GM03348 (cell line): ENCODE measurements around the gene KIF4B.
"Not testable (repeated sequence)": the region's sequence is repeated elsewhere in the genome, so short reads cannot be mapped to it uniquely, and the experiment has no call there.

Experiments used
- DNase-seq: peaks from one replicate; pipeline ENCODE4 v3.0.0; 2012; ENCODE audit warnings: low spot score

Gene KIF4B

DNA sequence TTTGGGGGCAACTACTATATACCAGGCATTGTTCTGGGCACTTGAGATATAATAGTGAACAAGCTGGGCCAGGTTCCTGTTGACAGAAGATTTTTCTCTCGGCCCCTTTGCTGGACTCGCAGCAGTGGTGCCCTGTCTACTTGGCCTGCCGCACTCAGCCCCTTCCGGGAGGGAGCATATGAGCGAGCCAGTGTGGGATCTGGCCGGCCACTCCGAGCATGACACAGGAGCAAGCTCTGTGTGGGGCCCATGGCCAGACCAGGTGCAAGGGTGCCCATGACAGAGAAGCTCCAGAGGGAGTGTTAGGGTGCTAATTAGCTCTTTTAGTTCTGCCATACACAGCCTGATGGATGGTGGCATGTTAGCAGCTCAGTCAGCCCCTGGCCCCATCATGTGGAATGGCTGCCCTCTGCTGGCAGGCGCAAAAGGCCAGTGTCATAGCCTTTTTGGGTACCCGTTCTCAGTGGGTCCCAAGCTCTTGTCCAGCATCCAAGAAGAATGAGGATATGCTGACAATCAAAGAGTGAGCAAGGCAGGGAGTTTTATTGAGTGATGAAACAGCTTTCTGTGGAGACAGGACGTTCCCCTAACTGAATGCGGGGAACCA lies 9.3 kb upstream of the KIF4B start:
- DNase-seq: peak; percentile 11

DNA sequence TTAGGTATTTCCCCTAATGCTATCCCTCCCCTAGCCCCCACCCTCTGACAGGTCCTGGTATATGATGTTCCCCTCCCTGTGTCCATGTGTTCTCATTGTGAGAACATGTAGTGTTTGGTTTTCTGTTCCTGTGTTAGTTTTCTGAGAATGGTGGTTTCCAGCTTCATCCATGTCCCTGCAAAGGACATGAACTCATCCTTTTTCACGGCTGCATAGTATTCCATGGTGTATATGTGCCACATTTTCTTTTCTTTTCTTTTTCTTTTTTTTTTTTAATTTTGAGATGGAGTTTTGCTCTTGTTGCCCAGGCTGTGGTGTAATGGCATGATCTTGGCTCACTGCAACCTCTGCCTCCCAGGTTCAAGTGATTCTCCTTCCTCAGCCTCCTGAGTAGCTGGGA lies 7.3 kb upstream of the KIF4B start:
- not testable (repeated sequence) for DNase-seq

DNA sequence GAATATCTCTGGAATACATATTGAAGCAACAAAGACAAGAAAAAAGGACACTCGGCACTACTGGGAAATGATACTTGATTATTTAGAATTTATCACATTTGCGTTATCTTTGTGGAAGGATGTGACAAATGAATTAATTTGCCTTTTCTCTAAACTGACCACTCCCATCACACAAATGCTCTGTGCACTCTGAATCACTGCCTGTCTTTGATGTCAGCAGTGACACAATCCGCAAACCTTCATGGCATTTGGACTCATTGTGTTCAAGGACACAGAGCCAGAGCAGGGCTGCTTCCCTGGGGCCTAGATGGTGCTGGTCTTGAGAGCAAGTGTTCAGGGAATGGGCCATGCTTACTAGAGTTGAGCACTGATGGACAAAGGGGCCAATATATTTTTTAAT lies 4.9 kb upstream of the KIF4B start:
- no peak for DNase-seq

DNA sequence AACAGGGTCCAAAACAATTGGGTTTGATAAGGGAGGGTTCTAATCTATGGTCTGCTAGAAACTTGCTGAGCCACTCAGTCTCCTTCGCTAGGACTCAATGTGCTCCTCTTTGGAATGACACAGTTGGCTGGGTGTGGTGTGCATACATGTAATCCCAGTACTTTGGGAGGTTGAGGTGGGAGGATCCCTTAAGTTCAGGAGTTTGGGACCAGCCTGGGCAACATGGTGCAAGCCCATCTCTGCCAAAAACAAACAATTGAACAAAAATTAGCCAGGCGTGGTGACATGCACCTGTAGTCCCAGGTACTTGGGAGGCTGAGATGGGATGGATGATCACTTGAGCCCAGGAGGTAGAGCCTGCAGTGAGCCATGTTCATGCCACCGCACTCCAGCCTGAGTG lies 2.7 kb upstream of the KIF4B start:
- no peak for DNase-seq

DNA sequence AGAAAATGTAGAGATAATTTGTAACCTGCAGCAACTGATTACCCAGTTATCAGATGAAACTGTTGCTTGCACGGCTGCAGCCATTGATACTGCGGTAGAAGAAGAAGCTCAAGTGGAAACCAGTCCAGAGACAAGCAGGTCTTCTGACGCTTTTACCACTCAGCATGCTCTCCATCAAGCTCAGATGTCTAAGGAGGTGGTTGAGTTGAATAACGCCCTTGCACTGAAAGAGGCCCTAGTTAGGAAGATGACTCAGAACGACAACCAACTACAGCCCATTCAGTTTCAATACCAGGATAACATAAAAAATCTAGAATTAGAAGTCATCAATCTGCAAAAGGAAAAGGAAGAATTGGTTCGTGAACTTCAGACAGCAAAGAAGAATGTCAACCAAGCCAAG lies 1.7 kb downstream of the KIF4B start:
- no peak for DNase-seq

DNA sequence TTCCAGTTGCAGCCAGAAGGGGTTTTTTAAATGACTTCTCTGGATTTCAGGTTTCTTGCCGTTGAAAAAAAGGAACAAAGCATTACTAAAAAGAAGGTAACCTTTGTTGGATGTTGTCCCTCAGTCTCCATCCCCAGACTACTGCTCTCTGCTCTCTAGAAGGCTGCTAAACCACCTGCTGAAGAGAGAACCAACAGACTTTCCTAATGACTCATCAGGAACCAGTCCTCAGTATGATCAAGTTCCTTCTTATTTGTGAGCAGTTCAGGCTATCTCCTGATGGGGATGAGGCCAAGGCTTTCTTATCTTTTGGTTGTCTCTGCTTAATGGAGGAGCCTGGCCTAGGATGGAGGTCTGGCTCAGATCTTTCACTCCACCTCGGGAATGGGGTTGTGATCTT lies 4.1 kb downstream of the KIF4B start:
- no peak for DNase-seq

DNA sequence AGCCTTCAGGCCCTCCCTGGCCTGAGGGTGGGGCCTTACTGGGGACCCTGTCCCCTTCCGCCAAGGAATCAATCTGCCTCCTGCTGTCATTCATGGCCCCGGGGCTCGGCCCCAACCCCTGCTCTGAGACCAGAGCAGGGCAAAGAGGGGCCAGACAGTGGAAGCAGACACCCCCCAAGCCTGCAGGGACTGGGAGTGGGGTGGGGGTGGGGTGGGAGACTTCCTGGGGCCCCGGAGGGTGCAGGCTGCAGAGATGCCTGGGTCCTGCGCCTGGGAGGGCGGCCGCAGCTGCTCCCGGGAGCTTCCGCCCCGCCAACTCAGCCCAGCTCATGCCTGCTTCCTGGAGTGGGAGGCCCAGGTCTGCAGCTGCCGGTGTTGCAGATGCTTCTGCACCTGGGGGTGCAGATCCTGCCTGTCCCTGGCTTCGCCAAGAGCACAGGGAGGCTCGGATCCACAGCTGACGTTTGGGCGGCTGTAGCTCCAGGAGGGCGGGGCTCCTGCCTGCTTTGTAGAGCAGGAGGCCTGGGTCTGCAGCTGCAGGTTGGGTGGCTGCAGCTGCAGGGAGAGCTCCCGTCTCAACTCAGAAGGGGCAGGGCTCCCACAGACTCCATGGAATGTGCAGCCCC lies 6.2 kb downstream of the KIF4B start:
- no peak for DNase-seq

DNA sequence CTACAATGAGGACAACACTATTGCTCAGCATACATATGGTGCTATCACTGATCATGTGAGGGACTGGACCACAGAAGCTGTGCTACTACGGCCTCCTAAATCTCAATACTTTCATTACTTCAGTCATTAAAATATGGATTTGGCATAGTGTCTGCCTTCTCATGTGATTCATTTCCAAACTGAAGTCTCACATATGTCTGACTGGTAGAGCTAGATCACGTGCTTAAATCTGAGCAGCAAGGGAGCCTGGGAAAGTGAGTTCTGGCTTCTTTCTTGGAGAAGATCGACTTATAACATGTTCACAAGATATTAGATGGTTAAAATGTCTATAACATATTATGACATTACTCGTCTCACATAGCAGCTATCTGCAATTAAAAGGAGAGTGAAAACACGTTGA lies 8.3 kb downstream of the KIF4B start:
- no peak for DNase-seq

DNA sequence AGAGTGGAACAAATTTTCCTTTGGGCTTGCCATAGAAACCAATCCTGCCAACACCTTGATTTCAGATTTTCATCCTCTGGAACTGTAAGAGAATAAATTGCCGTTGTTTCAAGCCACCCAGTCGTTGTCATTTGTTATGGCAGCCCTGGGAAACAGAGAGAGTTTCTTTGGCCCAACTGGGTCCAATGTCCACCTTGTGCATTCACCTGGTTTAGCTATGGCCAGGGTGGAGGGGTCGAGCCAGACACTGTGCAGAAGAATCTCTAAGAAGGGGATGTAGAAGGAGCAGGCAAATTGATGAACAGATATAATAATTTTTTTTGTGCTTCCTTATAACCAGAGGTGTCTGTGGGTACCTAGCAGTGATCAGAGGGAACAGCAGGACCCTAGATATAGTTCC lies 9.8 kb downstream of the KIF4B start:
- DNase-seq: no peak

DNA sequence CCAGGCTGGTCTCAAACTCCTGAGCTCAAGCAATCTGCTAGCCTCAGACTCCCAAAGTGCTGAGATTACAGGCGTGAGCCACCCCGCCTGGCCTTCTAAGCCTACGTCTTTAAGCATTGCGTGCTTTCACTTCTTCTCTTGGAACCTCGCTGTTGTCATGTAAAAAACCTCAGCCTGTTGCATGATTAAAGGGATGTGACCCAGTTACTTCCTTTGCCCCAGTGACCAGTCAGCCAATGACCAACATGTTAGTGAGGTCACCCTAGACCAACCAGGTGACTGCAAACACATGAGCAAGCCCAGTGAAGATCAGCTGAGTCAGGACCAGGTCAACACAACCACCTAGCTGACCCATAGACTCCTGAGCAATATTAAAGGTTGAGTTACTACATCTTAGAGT lies 10.5 kb downstream of the KIF4B start:
- no peak for DNase-seq

DNA sequence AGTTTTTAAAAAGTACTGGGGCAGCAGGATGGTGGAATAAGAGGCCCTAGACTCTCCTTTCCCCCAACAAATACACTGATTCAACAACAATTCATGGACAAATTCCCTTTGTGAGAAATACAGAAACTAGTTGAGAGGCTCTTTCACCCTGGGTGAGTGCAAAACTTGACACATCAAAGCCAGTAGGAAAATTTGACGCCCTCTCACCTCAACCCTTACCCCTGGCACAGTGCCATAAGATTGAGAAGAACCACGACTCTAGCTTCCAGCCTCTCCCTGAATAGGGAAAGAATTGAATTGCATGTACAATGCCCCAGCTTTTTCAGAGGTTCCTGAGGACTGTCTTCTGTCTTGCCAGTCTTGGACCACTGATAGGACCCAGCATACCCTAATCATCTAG lies 12.3 kb downstream of the KIF4B start:
- no peak for DNase-seq

DNA sequence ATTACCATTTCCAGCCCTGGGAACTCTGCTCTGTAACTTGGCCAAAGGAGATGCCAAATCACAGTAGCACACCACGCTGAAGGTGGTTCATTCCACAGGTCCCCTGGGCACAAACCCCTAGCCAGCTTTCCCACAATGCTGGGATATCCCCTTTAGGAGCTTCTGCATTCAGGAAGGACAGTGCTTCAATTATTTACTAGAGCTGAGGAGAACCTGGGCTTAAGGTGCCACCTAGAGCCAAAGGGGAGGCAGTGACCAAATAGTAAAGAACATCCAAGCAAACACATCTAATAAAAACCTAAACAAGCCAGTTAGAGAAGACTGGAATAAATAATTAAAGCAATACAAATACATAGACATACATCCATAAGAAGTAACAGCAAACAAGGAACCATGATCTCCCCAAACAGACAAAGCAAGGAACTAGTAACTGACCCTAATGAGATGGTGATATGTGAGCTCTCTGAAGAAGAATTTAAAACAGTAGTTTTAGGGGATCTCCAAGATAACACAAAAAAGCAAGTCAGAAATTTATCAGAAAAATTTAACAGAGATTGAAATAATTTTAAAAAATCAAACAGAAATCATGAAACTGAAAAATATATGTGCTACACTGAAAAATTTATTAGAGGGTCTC lies 14.6 kb downstream of the KIF4B start:
- DNase-seq: no peak

DNA sequence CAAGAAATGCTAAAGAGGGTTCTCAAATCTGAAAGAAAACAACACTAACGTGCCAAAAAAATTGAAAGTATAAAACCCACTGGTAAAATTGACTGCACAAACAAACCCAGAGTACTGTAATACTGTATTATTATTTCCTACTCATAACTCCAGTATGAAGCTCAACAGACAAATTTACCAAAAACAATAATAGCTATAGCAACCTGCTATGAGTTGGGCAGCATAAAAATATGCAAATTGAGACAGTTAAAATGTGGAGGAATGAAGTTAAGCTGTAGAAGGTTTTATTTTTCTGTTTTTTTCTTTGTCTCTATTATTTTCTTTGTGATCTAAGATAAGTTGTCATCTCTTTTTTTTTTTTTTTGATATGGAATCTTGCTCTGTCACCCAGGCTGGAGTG lies 15.7 kb downstream of the KIF4B start:
- DNase-seq: no peak

DNA sequence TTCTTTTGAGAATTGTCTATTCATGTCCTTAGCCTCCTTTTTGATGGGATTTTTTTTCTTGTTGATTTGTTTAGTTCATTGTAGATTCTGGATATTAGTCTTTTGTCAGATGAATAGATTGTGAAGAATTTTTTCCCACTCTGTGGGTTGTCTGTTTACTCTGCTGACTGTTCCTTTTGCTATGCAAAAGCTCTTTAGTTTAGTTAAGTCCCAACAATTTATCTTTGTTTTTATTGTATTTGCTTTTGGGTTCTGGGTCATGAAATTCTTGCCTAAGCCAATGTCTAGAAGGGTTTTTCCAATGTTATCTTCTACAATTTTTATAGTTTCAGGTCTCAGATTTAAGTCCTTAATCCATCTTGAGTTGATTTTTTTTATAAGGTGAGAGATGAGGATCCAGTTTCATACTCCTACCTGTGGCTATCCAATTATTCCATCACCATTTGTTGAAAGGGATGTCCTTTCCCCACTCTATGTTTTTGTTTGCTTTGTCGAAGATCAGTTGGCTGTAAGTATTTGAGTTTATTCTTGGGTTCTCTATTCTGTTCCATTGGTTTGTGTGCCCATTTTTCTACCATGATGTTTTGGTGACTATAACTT lies 20.7 kb downstream of the KIF4B start:
- not testable (repeated sequence) for DNase-seq

DNA sequence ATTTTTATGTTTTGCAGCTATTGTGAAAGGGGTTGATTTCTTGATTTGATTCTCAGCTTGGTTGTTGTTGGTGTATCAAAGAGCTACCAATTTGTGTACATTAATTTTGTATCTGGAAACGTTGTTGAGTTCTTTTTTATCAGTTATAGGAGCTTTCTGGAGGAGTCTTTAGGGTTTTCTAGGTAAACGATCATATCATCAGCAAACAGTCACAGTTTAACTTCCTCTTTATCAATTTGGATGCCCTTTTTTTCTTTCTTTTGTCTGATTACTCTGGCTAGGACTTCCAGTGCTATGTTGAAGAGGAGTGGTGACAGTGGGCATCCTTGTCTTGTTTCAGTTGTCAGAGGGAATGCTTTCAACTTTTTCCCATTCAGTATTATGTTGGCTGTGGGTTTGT lies 21.5 kb downstream of the KIF4B start:
- not testable (repeated sequence) for DNase-seq

DNA sequence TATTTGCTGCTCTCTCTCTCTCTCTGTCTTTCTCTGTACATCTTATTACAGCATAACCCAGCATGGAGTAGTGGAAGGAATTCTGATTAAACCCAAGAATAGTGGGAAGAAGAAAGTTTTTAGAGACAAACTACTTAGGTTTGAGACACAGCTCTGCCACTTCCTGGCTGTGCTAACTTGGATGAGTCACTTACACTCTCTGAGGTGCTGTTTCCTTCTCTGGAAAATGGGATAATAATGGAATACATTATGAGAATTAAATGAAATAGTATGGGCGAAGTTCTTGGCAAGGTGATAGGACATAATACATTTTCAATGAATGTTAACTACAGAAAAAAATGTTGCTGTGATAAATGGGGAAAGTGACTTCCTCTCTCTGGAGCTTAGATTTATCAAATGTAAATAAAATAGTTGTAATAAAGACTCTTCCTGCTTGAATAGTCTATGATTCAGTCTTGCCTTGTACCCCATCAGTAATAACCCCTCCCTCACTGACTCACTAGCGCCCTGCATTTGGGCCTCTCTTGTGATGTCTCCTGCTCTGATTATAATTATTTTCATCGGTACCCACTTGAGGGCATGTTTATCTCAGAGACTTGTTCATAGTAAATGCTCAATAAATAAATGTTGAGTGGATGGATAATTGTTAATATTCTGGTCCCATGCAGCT lies 27.6 kb downstream of the KIF4B start:
- no peak for DNase-seq

DNA sequence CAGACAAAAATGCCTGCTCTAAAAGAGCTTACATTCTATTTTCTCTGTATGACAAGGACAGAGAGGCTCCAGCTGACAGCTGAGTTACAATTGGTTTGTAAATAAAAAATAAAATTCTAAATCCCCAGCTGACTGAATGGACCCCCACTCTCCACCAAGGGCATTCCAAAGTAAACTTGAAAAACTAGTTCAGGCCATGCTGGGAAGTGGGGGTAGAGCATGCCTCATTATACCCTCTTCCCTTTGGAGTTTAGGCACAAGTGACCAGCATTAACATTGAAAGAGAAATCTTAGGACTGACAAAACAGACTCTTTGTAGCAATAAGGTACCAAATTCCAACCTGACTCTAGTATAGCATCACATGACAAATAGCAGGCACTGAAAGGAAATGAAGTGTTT lies 31.0 kb downstream of the KIF4B start:
- no peak for DNase-seq

DNA sequence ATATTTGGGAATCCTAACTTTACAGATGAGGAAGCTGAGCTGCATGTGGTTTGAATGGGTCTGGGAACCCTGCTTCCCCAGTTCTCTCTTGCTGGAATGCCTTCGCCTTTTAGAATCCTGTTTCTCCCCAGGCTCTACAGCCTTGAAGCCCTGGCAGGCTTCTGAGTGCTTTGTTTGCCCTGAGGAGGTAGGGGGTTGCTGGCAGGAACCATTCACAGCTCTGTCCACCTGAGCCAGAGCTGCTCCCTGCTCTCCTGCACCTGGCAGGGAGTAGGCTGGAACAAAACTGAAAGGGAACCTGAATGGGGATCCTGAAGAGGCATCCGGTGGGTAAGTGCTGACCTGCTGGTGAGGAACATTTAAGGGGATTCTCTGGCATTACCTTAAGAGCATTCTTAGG lies 33.0 kb downstream of the KIF4B start:
- no peak for DNase-seq

DNA sequence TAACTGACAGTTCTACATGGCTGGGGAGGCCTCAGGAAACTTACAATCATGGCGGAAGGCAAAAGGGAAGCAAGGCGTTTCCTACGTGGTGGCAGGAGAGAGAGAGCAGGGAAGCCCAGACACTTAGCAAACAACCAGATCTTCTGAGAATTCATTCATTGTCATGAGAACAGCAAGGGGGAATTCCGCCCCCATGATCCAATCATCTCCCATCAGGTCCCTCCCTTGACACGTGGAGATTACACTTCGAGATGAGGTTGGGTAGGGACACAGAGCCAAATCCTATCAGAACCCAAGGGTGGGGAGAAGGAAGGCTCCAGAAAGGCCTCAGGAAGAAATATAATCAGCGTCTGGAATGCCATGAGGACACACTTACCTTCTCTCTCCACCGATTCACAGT lies 34.3 kb downstream of the KIF4B start:
- DNase-seq: no peak

DNA sequence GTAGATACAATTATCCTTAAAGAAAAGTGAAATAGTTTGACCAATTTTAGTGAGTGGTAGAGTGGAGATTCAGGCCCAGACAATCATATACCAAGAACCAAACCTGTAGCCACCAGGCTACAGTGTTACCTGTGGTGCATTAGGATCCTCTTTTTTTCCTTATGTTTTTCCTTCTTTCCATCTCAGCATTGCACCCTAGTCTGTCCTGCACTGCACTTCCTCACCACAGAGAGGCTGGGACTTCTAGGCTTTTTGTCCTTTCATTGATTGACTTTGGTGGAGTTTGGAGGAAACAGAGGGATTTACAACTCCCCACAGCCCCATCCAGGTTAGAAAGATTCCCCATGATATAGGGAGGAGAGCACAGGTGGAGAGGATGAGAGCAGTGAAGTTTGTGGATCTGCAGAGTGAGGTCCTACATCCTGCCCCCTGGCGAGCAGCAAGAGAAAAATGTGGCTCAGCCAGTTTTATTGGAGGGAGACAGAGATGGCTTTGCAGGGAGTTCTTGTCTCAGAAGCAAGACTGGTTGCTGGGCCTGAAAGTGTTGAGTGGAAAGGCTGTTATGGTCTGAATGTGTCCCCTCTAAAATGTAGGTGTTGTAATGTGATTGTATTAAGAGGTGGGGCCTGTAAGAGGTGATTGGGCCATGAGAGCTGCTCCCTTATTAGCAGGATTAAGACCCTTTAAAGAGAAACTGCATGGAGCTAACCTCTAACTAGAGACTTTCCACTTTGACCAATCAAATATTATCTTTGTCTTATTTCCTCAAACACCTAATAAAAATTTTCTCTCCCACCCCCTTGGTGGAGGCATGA lies 36.2 kb downstream of the KIF4B start:
- DNase-seq: no peak

DNA sequence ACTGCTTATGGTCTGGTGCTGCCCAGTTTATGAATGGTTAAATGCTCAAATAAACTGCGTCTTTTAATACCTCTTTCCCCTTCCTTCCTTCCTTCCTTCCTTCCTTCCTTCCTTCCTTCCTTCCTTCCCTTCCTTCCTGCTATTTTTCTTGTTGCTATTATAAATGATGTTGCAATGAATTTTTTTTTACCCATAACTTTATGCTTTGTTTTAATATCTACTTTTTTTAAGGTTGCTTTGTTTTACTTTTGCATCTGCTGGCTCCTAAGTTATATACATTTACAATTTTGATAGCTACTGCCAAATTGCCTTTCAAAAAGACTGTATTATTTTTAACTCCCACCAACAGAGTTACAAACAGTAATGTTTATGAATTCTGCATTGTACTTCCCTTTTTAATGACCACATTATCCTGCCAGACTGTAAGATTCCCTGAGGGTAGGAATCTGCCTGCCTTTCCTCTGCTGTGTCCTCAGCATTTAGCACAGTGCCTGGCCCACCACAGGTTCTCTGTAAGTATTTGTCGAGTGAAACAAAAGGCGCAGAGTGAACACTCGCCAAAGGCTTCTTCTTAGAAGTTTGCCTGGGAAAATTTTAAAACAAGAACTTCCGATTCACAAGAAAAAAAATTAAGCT lies 36.9 kb downstream of the KIF4B start:
- no peak for DNase-seq

DNA sequence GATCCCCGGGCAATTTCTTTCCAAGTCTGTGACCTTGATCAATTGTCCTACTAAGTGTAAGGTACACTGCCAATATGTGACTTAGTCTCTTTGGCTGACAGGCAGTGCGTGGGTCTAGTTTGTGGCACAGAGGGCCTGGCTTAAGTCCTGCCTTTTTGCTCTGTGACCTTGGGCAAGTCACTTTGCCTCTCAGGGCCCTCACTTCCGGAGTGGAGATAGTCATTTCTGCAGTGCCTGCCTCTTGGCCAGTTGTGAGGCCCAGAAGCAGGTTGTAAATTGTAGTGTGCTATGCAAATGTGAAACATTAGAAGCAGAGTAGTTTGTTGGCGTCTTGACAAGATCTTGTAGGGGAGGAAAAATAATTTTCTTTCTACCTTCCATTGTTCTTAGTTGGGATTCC lies 39.0 kb downstream of the KIF4B start:
- DNase-seq: no peak
